Neural cell (in vitro differentiated cells): Measurements from ENCODE around the gene STK24.

Experiments used
- EZH2 ChIP-seq: fragments of 200-600, 300-800 bp; shearing (Covaris generic), sonication (generic); IDR thresholded peaks from 2 replicates; pipeline ENCODE4 v1.6.1; 2014; ENCODE audit warnings: antibody characterized with exemption, low read length, borderline replicate concordance, mild to moderate bottlenecking; ENCODE audit not compliant: insufficient read depth, poor library complexity, severe bottlenecking
- POLR2AphosphoS5 ChIP-seq: IDR thresholded peaks from 2 replicates; pipeline ENCODE4 v1.6.1; 2012
- SMC3 ChIP-seq: fragments of 450-650 bp; conservative IDR thresholded peaks from 2 replicates; pipeline ENCODE4 v1.6.1; 2014; ENCODE audit warnings: antibody characterized with exemption, mild to moderate bottlenecking, moderate library complexity; ENCODE audit not compliant: poor library complexity
- TF ChIP-seq, protein P1 (sequence below): fragments of 450-650 bp; IDR thresholded peaks from 2 replicates; pipeline ENCODE4 v1.5.1; 2014; ENCODE audit warnings: antibody characterized with exemption, mild to moderate bottlenecking, moderate library complexity; ENCODE audit not compliant: poor library complexity, severe bottlenecking
- TF ChIP-seq, protein P2 (sequence below): IDR thresholded peaks from 2 replicates; pipeline ENCODE4 v1.6.1; 2012; ENCODE audit warnings: borderline replicate concordance

DNA sequence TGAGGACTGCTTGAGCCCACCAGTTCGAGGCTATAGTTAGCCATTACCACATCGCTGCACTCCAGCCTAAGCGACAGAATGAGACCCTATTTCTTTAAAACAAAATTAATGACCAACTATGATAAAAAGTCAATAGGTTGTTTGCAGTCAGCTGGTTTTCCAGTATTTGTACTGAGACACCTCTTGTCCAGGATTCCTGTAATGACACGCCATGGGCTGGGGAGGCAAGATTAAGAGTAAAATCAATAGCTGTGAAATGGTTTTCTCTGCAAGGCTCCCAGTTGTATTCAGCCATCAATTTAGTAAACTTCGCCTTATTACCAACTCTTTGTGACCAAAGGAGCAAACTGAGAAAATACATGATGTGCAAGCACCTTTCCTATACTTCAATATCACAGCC, 29.5 kb downstream of the STK24 start:
- TF ChIP-seq, protein P1, sequence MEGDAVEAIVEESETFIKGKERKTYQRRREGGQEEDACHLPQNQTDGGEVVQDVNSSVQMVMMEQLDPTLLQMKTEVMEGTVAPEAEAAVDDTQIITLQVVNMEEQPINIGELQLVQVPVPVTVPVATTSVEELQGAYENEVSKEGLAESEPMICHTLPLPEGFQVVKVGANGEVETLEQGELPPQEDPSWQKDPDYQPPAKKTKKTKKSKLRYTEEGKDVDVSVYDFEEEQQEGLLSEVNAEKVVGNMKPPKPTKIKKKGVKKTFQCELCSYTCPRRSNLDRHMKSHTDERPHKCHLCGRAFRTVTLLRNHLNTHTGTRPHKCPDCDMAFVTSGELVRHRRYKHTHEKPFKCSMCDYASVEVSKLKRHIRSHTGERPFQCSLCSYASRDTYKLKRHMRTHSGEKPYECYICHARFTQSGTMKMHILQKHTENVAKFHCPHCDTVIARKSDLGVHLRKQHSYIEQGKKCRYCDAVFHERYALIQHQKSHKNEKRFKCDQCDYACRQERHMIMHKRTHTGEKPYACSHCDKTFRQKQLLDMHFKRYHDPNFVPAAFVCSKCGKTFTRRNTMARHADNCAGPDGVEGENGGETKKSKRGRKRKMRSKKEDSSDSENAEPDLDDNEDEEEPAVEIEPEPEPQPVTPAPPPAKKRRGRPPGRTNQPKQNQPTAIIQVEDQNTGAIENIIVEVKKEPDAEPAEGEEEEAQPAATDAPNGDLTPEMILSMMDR: no peak
- TF ChIP-seq SMC3: no peak
- no peak for TF ChIP-seq EZH2
- no peak for TF ChIP-seq POLR2AphosphoS5
- TF ChIP-seq, protein P2, sequence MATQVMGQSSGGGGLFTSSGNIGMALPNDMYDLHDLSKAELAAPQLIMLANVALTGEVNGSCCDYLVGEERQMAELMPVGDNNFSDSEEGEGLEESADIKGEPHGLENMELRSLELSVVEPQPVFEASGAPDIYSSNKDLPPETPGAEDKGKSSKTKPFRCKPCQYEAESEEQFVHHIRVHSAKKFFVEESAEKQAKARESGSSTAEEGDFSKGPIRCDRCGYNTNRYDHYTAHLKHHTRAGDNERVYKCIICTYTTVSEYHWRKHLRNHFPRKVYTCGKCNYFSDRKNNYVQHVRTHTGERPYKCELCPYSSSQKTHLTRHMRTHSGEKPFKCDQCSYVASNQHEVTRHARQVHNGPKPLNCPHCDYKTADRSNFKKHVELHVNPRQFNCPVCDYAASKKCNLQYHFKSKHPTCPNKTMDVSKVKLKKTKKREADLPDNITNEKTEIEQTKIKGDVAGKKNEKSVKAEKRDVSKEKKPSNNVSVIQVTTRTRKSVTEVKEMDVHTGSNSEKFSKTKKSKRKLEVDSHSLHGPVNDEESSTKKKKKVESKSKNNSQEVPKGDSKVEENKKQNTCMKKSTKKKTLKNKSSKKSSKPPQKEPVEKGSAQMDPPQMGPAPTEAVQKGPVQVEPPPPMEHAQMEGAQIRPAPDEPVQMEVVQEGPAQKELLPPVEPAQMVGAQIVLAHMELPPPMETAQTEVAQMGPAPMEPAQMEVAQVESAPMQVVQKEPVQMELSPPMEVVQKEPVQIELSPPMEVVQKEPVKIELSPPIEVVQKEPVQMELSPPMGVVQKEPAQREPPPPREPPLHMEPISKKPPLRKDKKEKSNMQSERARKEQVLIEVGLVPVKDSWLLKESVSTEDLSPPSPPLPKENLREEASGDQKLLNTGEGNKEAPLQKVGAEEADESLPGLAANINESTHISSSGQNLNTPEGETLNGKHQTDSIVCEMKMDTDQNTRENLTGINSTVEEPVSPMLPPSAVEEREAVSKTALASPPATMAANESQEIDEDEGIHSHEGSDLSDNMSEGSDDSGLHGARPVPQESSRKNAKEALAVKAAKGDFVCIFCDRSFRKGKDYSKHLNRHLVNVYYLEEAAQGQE: no peak
